Mammary epithelial cell (primary cell): ENCODE results near the gene PHPT1.

Source experiments
- CTCF ChIP-seq, 2 donors: IDR thresholded peaks in 1 of 2; conservative IDR thresholded peaks in 1 of 2; 2 replicates each; pipeline ENCODE4 v1.5.1; 2011 to 2012; ENCODE audit warnings: inconsistent platforms in 2 of 2, low read length in 2 of 2, mild to moderate bottlenecking in 2 of 2, control low read depth in 1 of 2, low read depth in 1 of 2; ENCODE audit not compliant: insufficient read depth in 1 of 2; ENCODE audit errors: extremely low read depth in 1 of 2
- EZH2 ChIP-seq: IDR thresholded peaks from 2 replicates; pipeline ENCODE4 v1.6.1; 2012; ENCODE audit warnings: low read length, inconsistent platforms, borderline replicate concordance

- no peak for TF ChIP-seq CTCF (conservative IDR thresholded peaks at IDR 0.05 in 1 of 2, IDR thresholded peaks at IDR 0.05 in 1 of 2; ENCODE audit: extremely low read depth in 1 of 2, insufficient read depth in 1 of 2, low read depth in 1 of 2, low read length in 2 of 2)
- no peak for TF ChIP-seq EZH2
Observed at GRCh38 chr9:136860529-136860928, 11.3 kb downstream of the PHPT1 start.
